SH-SY5Y (cell line): ENCODE data around the gene SIRPA.
A peak's percentile ranks its signal among the peaks of the same experiment; 100 is the strongest.

Experiments used
- GATA2 ChIP-seq: IDR thresholded peaks from 2 replicates; pipeline ENCODE4 v1.6.1; 2011; ENCODE audit warnings: mild to moderate bottlenecking, low read depth, low read length
- GATA3 ChIP-seq: IDR thresholded peaks from 2 replicates; pipeline ENCODE4 v1.6.1; 2011; ENCODE audit warnings: low read depth, mild to moderate bottlenecking, low read length, moderate library complexity

SIRPA gene

GRCh38 chr20:1888796-1889463 is 6.3 kb upstream of the SIRPA start:
- TF ChIP-seq GATA2, result no peak
- TF ChIP-seq GATA3, result no peak

- no peak for TF ChIP-seq GATA2
These were observed 4.5 kb upstream of the SIRPA start for GRCh38 chr20:1890469-1891262.

- TF ChIP-seq GATA3, result no peak
- TF ChIP-seq GATA2, result peak; percentile 62
These were observed 3.7 kb upstream of the SIRPA start for GRCh38 chr20:1891263-1892118.

GRCh38 chr20:1892119-1892385 is 3.2 kb upstream of the SIRPA start:
- TF ChIP-seq GATA2 (no peak), GATA3 (no peak)

- no peak for TF ChIP-seq GATA3
- no peak for TF ChIP-seq GATA2
These were observed 1.3 kb upstream of the SIRPA start for GRCh38 chr20:1893721-1894470.

GRCh38 chr20:1894471-1894950 is 696 bp upstream of the SIRPA start:
- TF ChIP-seq GATA2 (no peak), GATA3 (no peak)

- TF ChIP-seq GATA3, result no peak
- TF ChIP-seq GATA2, result no peak
These were observed 672 bp downstream of the SIRPA start for GRCh38 chr20:1895674-1896483.

GRCh38 chr20:1896484-1897258 is 1.5 kb downstream of the SIRPA start:
- TF ChIP-seq GATA3 (no peak), GATA2 (no peak)

GRCh38 chr20:1897541-1897940 is 2.3 kb downstream of the SIRPA start:
- TF ChIP-seq GATA3 (no peak), GATA2 (no peak)

GRCh38 chr20:1897965-1898464 is 2.8 kb downstream of the SIRPA start:
- TF ChIP-seq GATA3, result no peak
- TF ChIP-seq GATA2, result no peak

- TF ChIP-seq GATA3 (no peak), GATA2 (no peak)
These were observed 3.5 kb downstream of the SIRPA start for GRCh38 chr20:1898482-1899240.

GRCh38 chr20:1899241-1899525 is 4.0 kb downstream of the SIRPA start:
- peak; percentile 61 for TF ChIP-seq GATA2
- TF ChIP-seq GATA3, result no peak
